Epidermal melanocyte (primary cell): ENCODE data around the gene MED13L.
A peak's percentile ranks its signal among the peaks of the same experiment; 100 is the strongest.

Experiments used
- DNase-seq: peaks from one replicate; pipeline ENCODE4 v3.0.0; 2011; ENCODE audit warnings: low spot score; ENCODE audit not compliant: insufficient read length

The MED13L gene

DNA sequence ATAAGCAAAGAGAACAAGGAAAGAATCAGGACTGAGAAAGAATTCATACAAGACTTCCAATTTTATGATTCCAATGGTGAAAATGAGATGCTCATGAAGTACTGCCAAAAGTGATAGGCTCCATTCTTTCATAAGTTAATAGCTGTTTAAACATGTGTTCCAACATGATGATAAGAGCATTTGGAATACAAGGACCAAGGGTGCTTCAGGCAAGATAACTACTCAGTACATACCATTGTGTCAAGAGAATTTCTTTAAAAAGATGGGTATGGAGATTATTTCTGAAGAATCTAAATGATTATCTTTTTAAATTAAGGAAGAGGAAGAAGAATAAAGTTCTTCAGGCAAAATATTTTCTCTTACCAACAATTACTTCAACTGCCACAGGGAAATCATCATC is 258.1 kb downstream of the MED13L start:
- no peak for DNase-seq

DNA sequence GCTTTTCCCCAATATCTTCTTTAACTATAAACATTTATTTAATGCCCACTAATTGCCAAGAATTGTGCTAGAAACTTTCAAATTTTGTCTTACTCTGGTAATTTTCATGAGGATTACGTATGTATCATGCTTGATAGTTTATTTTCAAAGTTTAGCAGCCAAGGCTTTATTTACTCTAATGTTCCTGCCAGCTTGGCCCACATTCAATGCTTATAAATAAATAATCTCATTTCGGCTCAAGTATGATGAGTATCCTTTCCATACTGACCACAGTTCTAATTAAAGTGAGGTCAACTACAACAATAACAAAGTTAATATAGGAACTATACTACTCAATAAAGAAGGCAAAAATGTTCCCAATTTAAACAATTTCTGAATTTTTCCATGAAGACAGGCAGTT is 259.2 kb downstream of the MED13L start:
- no peak for DNase-seq

GRCh38 chr12:116015525-116015924 is 262.0 kb downstream of the MED13L start:
- peak; percentile 44 for DNase-seq

DNA sequence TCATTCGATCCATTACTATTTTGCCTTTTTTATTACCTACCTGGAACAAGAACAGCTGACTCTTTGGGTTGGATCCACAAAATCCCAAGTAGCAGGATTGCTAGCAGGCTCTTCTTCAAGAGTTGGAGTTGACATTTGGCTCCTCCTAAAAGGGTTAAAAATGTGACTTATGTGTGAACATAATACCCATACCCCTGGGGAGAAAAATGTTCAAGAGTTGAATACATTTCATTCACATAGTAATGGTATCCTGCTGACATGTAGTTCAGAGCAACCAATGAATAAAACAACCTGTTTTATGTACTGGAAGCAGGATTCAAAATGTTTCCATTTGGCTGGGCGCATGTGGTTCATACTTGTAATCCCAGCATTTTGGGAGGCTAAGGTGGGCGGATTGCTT is 264.7 kb downstream of the MED13L start:
- DNase-seq: no peak

GRCh38 chr12:116011217-116011616 is 266.3 kb downstream of the MED13L start:
- DNase-seq: no peak

DNA sequence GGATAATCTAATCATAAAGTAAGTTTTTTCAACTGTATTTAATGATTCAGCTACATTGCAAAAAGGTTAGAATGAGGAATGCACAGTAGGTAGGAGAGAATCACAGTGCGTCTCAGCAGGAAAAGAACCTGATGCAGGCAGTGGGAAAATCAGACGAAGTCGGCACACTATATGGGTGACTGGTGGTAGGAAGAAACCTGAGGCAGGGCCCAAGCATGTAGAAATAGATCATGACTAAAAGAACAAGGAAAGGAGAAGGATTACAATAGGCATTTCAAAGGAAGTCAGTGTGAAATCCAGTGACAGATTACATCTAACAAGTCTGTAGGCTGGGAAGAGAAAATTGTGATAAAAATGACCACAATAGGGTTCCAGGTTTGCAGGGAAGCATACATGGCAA is 267.0 kb downstream of the MED13L start:
- no peak for DNase-seq

GRCh38 chr12:116009805-116010204 is 267.7 kb downstream of the MED13L start:
- DNase-seq: no peak

DNA sequence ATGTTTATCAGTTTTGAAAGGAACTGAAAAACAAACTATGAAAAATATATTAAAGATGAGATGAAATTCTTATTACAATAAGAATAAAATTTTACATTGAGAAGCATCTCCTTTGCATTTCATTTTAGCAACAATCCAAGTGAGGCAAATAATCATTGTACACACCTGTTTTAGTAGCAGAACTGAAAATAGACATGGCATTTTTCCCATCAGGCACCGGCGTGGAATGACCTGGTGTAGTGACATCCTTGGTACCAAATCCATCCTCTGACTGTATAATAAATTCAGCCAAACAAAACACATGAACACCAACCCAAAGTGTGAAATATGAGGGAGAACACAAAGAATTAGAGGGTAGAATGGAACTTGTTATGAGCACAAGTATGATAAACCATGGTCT is 271.4 kb downstream of the MED13L start:
- no peak for DNase-seq

GRCh38 chr12:116002890-116003536 is 274.5 kb downstream of the MED13L start:
- no peak for DNase-seq

DNA sequence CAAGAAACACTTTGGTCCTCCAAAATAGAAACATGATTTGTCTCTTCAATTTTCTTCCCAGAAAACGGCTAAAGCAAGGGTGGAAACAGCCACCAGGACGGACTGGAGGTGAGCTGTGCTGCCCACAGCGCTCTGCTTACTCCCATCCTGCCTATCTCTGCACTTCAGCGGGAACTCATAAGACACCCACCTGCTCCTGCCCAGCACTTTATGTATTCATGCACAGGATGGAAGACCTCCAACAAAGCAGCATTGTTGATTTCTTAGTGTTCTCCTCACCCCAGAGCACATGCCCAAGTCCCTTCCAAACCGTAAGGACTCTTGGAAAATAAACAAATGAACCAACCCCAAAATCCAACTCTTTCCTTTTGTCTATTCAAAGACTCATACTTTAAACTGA is 277.2 kb downstream of the MED13L start:
- no peak for DNase-seq

DNA sequence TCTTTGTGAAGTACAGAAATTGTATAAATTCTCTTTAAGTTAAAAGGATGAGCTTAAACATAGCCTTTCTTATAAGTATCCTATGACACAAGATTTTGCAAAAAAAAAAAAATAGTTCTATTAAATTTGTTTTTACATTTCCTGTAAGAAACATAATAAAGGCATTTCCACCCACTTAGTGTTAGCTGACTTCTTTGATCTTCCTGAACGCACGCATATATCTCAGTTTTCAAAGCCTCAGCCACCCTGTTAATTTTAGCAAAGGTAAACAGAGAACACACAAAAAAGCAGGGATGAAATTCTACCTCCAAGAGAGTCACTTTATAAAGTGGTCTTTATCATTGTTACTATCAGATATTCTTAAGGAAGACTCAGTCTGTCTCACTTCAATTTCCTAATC is 277.9 kb downstream of the MED13L start:
- DNase-seq: no peak

DNA sequence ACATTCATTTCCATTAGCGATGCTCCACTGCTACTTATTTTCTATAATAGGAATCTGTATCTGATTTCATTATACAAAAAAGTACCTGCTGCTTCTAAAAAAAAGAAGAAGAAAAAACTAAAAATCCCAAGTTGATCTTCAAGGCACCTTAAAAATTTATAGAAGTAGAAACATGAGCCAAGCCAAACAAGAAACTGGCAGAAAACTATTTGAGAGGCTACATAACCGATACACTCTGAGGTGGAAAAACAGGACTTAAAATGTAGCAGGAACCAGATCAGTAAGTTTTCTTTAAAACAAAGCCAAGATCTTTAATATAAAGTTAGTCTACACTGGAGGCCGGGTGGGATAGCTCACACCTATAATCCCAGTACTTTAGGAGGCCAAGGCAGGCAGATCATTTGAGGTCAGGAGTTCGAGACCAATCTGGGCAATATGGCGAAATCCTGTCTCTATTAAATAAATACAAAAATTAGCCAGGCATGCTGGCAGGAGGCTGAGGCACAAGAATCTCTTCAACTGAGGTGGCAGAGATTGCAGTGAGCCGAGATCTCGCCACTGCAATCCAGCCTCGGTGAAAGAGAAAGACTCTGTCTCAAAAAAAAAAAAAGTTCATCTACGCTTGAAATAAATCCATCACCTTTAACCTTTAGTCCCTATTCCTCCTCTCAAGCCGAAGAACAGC is 278.6 kb downstream of the MED13L start:
- DNase-seq: no peak

DNA sequence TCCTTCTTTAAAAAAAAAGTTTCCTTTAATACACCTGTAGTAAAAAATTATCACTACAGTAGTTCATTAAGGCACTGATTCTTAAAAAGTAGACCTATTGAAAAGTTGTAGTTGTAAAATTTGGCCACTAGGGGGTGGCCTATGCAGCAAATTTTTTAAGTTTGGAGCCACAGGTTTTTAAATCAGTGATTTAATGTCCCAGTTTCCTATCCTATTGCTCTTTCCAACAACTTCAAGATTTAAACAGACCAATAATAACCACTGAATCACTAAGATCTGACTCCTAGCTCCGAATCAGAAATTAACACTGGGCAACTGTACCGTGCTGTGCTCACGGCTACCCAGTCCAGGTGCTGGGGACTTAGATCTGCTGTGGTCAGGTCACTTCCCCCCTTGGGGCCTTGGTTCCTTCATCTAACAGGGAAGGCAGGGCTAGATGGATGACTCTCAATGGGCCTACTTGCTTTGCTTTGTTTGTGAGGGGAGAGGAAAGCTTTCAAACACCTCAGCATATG is 279.3 kb downstream of the MED13L start:
- DNase-seq: peak; percentile 23

DNA sequence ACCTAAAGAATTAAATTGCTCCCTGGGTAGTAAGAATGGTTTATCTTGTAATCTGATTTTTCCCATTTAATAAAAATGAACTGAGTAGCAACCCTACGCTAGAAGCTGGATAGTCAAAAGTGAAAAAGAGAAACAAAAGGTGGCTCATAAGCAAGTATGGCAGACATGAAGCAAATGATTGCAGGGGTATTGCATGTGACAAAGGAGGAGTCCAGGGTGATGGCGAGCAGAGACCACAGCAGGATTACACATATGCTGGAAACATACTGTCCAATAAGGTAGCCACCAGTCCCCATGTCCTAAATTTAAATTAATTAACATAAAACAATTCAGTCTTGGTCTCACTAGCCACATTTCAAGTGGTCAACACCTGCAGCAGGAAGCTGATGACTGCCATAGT is 283.8 kb downstream of the MED13L start:
- no peak for DNase-seq

- no peak for DNase-seq
Observed at GRCh38 chr12:115990241-115990640, 287.3 kb downstream of the MED13L start.

DNA sequence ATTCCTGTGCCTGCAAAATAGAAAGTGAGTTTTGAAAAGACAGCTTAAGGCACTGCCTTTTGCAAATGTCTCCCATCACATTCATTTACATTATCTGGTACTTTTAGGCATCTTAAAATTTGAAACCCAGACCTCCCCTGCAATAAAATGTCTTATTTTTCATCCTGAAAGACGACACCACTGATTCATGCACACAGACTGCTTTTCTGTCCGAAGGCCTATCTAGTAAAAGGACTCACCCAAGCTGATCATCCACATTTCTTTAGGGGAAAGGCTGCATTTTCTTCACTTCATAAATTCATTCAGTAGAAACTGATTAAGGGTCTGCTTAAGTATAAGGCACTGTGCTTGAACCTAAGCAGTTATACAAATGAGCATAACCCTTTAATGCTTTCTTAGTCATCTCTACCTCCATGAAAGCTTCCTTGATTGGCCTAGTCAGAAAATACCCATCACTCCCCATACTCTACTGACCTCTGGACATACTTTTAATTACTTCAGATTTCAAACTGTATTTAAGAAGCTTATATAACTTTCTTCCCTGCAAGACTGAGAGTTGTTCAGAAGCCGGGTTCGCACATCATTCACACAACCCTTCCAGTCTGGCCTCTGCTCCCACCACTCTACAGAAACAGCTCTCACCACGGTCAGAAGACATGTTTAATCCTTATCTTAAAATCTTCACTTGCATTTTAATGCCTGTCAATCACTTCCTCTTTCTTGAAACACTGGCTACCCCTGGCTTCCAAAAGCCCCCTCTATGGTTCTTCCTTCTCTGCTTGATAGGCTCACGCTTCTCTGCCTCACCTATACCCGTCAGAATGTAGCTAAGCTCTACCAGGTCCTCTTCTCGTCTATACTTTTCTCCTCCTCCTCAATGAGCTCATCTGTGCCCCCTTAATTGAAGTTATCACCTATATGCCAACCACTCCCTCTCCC is 288.6 kb downstream of the MED13L start:
- DNase-seq: no peak

DNA sequence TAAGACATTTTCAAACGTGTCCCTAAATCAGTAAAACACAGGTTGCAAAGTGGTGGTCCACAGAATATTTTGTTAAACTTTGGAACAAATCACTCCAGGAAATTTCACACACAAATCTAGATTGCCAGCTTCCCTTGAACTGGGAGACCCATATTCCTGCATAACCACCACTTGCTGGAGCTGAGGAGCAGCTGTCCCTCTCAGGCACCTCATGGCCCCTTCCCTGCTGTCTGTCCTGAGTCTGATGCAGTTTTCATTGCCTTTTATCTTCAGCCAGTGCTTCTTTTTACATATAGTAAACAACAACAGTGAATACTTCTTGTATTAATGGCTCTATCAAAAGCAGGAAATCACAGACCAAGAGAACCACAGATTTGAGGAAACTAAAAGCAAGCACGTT is 289.3 kb downstream of the MED13L start:
- no peak for DNase-seq

DNA sequence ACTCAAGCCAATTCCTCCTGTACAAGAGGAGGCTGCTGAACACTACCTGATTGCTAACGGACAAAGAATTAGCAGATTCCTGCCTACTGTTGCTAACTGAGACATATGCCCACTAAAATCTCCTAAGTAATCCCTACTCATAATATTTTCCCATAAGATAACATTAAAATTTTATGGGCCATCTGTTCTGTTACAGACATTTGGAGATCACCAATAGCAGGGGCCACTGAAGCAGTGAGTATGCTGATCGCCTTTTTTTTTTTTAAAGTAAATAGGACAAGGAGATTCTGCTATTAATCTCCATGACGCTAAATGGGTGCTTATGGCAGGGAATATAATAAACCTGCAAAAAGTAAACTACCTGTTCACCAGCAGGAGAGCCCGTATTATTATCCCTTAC is 292.9 kb downstream of the MED13L start:
- DNase-seq: no peak

GRCh38 chr12:115983226-115983798 is 294.2 kb downstream of the MED13L start:
- DNase-seq: no peak

GRCh38 chr12:115980339-115980738 is 297.2 kb downstream of the MED13L start:
- no peak for DNase-seq

- no peak for DNase-seq
Observed at GRCh38 chr12:115979851-115980250, 297.6 kb downstream of the MED13L start.

DNA sequence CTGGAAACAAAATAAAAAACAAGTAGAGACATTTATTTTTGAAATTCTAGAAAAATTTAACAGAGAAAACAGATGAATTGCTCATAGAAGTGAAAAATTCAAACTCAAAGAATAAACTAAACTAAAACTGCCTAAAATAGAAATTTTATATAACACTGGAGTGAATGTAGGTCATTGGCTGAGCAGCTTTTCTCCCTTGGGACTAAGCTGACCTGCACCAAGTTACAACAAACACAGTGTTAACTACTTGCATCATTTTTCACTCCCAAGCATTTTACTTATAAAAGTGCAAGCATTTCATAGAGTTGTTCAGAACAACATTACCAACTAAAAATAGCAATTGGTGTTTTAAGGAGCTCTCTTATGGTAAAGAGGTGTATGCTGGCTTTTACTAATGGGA is 298.1 kb downstream of the MED13L start:
- no peak for DNase-seq
